NCI-H2029 (cell line): ENCODE measurements around the gene METTL2A.
A peak's percentile ranks its signal among the peaks of the same experiment; 100 is the strongest.
"Not testable (repeated sequence)": the region's sequence is repeated elsewhere in the genome, so short reads cannot be mapped to it uniquely, and the experiment has no call there.

ENCODE experiments used
- DNase-seq: peaks from one replicate; lab custom pipeline; 2025; lab: John Stamatoyannopoulos, UW

The METTL2A gene, protein sequence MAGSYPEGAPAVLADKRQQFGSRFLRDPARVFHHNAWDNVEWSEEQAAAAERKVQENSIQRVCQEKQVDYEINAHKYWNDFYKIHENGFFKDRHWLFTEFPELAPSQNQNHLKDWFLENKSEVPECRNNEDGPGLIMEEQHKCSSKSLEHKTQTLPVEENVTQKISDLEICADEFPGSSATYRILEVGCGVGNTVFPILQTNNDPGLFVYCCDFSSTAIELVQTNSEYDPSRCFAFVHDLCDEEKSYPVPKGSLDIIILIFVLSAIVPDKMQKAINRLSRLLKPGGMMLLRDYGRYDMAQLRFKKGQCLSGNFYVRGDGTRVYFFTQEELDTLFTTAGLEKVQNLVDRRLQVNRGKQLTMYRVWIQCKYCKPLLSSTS

DNA sequence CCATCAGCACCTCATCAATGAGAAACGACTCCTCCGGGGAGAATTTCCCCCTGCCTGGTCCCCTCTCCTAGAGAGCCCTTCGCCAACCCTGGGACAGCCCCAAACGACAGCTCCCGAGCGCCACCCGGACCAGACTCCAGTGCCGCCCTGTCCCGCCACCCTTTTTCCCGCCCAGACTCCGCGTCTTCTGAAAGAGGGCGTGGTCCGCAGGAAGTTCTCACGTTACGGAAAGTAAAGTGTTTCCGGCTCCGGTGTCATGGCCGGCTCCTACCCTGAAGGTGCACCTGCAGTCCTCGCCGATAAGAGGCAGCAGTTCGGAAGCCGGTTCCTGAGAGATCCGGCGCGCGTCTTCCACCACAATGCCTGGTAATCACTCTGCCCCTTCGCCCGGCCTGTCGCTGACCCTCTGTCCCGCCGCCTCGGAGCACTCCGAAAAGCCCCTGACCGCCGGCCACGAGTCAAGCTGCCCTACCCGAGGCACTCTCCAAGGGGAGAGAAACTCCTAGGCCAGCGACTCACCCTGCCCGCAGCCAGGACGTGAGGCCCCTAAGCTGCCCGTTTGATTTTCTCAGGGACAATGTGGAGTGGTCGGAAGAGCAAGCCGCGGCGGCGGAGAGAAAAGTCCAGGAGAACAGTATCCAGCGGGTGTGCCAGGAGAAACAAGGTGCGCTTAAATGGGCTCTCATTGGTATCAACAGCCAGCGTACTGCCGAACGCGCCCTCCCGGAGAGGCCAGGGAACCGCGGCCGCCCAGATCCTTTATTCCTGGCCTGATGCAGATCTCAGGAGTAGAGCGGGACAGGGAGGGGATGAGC, at the start of gene METTL2A:
METTL2A (plus strand) TSS at position 251 of the 815 bp plus-strand sequence; CDS start at position 257, 6 bp downstream.
- DNase-seq: peak; percentile 85

- no peak for DNase-seq
Observed at GRCh38 chr17:62380253-62380652, 43.4 kb upstream of the METTL2A start, which contains the start of gene EFCAB3. Gene EFCAB3, plus strand, starts transcription at chr17:62380553. Its CDS starts 2,427 bp downstream, at chr17:62382980.

DNA sequence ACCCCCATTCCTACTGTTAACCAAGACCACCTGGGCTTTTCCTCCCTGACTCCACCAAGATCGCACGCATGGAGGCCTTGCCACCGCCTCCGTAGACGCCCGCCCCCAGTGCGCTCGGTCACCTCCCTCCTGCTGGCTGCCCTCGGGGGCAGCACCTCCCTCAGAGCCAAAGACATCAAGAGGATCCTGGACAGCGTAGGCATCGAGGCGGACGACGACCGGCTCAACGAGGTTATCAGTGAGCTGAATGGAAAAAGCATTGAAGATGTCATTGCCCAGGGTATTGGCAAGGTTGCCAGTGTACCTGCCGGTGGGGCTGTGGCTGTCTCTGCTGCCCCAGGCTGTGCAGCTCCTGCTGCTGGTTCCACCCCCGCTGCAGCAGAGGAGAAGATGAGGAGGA, 42.1 kb upstream of the METTL2A start:
- no peak for DNase-seq

DNA sequence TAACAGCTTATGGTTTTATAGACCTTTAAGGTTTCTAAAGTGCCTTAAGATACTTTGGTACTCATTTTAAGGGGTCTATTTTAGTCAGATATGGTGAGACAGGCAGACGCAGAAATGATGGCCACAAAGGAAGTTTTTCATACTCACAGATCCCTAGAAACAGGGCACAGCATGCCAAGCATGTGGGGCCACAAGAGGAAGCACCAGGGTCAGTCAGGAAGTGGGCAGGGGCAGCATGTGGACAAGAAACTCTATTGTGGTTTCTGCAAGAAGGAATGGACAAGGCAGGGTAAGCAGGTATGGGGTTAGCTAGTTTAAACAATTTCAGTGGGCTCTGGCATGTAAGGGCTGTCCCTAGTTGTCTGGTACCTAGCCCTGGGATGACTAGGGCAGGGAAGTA, 34.8 kb upstream of the METTL2A start:
- DNase-seq: no peak

- DNase-seq: no peak
Observed at GRCh38 chr17:62392908-62393307, 30.8 kb upstream of the METTL2A start.

- DNase-seq: no peak
Observed at GRCh38 chr17:62398891-62399290, 24.8 kb upstream of the METTL2A start.

DNA sequence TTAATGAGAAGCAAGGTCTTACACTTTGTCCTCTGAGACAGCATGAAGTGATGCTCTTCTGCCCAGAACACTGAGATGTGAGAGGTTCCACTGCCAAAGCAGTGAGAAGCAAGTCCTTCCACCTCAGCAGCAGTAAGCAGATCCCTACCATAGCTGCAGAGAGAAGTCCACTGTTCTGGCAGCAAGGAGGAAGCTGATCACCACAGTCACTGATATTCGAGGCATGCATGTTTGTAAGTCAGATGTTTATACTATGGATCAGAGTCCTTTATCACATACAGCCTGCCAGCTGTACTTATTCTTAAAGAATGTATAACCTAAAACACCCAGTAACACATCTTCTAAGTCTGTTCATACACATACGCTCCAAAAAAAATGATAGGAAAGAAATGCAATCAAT, 18.2 kb upstream of the METTL2A start:
- no peak for DNase-seq

GRCh38 chr17:62413090-62413489, 10.6 kb upstream of the METTL2A start:
- not testable (repeated sequence) for DNase-seq

DNA sequence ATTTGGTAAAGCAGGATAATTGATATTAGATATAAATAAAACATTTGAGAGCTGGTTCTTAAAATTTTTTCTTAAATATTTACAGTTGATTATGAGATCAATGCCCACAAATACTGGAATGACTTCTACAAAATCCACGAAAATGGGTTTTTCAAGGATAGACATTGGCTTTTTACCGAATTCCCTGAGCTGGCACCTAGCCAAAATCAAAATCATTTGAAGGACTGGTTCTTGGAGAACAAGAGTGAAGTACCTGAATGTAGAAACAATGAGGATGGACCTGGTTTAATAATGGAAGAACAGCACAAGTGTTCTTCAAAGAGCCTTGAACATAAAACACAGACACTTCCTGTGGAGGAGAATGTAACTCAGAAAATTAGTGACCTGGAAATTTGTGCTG, 2.5 kb downstream of the METTL2A start:
- DNase-seq: not testable (repeated sequence)

- DNase-seq: not testable (repeated sequence)
Observed at GRCh38 chr17:62435251-62435650, 11.6 kb downstream of the METTL2A start.

DNA sequence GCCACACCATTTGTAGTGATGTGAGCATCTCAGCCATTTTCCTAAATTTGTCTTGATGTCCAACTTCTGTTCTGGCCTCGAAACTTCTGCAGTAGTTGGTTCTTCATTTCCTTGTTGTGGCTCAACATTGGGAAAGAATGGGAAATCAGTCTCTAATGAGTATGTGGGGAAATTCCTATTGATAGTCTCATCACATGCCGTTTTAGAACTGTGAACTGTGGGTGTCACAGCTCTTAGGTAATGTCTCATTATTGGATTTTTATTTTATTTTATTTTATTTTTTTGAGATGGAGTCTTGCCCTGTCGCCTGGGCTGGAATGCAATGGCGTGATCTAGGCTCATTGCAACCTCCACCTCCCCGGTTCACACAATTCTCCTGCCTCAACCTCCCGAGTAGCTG, 17.5 kb downstream of the METTL2A start:
- DNase-seq: not testable (repeated sequence)

DNA sequence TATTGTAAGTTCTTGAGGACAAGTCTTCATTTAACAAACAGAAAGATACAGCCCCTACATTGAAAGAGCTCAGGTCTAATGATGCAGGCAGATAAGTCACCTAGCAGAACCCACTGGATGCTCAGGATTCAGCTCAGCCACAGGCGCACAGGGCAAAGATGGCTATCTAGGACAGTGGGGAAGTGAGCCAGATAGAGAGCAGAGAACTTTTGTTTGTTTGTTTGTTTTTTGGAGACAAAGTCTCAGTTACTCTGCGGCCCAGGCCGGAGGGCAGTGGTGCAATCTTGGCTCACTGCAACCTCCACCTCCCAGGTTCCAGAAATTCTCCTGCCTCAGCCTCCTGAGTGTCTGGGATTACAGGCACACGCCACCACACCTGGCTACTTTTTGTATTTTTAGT, 20.4 kb downstream of the METTL2A start:
- no peak for DNase-seq

DNA sequence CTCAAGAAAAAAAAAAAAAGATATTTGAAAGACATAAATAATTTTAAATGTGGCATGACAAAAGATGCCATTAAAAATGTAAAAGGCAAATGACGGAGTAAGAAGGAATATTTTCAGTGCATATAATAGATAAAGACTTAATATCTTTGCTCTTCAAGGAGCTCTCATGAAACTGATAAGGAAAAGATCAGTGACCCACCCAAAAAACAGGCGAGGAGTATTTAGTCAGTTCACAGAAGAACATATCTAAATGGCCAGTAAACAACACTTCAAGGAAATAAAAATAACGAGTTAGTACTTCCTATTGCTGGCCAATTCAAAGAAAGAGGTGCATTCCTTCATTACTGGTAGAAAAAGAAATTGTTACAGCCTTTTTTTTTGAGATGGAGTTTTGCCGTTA, 22.1 kb downstream of the METTL2A start:
- not testable (repeated sequence) for DNase-seq

GRCh38 chr17:62452195-62452594, 28.5 kb downstream of the METTL2A start:
- not testable (repeated sequence) for DNase-seq

GRCh38 chr17:62453041-62453440, 29.3 kb downstream of the METTL2A start:
- not testable (repeated sequence) for DNase-seq

DNA sequence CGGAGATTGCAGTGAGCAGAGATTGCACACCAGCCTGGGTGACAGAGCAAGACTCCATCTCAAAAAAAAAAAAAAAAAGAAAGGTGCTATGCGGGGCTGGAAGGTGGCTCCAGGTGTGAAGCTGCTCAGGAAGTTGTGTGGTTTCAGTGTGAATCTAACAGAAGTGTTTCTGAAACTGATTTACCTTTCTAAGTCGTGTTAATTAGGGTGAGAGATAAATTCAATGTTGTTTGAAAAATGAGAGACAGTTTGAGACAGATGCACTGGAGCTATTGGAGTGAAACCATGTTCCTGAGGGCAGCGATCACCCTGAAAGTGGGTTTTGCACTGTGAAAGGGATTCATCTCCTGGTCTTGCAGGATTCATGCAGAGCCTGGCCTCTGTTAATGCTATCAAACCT, 30.0 kb downstream of the METTL2A start:
- not testable (repeated sequence) for DNase-seq

DNA sequence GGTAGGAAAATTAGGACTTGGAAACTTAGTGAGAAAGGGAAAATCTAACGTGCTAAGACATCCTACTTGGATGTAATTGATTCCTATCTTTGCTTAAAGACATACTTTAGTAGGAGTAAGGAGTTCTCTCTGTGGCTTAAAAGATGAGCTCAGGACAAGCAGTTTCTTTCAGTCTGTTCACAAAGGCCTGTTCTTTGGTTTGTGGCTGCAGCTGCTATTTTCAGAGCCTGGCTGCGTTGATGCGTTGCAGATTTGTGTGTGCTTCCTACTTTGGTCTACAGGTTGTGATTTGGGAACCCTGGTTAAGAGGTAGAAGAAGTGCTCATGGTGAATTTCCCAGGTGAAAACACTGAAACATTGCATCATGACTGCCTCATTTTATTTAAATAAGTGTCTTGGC, 30.4 kb downstream of the METTL2A start:
- DNase-seq: not testable (repeated sequence)

DNA sequence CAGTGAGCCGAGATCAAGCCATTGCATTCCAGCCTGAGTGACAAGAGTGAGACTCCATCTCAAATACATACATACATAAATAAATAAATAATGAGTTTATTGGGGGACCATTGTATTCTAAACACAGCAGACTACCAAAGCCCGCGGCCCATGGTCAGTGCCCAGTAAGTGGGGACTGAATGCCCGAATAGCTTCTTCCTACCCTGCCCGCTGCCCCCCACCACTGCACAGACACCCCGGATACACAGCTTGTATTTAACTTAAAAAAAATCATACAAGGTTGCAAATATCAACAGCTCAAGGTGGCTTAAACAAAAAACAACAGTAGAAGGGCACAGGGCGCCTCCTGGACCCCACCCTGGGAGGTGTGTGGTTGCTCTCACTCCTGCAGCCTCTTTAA, 32.3 kb downstream of the METTL2A start:
- DNase-seq: no peak

GRCh38 chr17:62458483-62458882, 34.8 kb downstream of the METTL2A start:
- not testable (repeated sequence) for DNase-seq

GRCh38 chr17:62464422-62464821, 40.7 kb downstream of the METTL2A start:
- not testable (repeated sequence) for DNase-seq

- not testable (repeated sequence) for DNase-seq
Observed at GRCh38 chr17:62465271-62465670, 41.6 kb downstream of the METTL2A start.

- DNase-seq: peak; percentile 80
Observed at GRCh38 chr17:62470666-62471379, 47.1 kb downstream of the METTL2A start.
